Esophagus (tissue), 2 donors: ENCODE results near the gene RRP7A. TPM values are rescaled to one million over a fixed set of nuclear protein-coding genes. Genes with fewer than 3 reads are reported as not detected.
A peak's percentile ranks its signal among the peaks of the same experiment; 100 is the strongest.
"Not testable (repeated sequence)": the region's sequence is repeated elsewhere in the genome, so short reads cannot be mapped to it uniquely, and the experiment has no call there.

Experiments used
- H3K27ac ChIP-seq, 2 donors: one replicate each; pipeline ENCODE4 v1.5.1; 2013; ENCODE audit warnings: low read depth in 2 of 2, mild to moderate bottlenecking in 2 of 2, inconsistent platforms in 1 of 2, low read length in 1 of 2, moderate library complexity in 1 of 2
- H3K27me3 ChIP-seq, 2 donors: one replicate each; pipeline ENCODE4 v1.6.1; 2013; ENCODE audit warnings: low read length in 2 of 2, control low read depth in 1 of 2, mild to moderate bottlenecking in 1 of 2; ENCODE audit not compliant: insufficient read depth in 2 of 2, control insufficient read depth in 1 of 2
- H3K36me3 ChIP-seq, 2 donors: one replicate each; pipeline ENCODE4 v1.6.1; 2013; ENCODE audit warnings: low read length in 1 of 2; ENCODE audit not compliant: control insufficient read depth in 2 of 2, insufficient read depth in 2 of 2
- H3K4me1 ChIP-seq, 2 donors: one replicate each; pipeline ENCODE4 v1.6.1; 2013; ENCODE audit warnings: low read length in 1 of 2; ENCODE audit not compliant: control insufficient read depth in 2 of 2, insufficient read depth in 2 of 2
- H3K4me3 ChIP-seq, 2 donors: one replicate each; pipeline ENCODE4 v1.5.1; 2013; ENCODE audit warnings: low read length in 2 of 2, mild to moderate bottlenecking in 2 of 2, low read depth in 1 of 2, moderate library complexity in 1 of 2
- H3K9me3 ChIP-seq, 2 donors: one replicate each; pipeline ENCODE4 v1.6.1; 2013; ENCODE audit warnings: mild to moderate bottlenecking in 2 of 2, low read depth in 1 of 2, low read length in 1 of 2, moderate library complexity in 1 of 2; ENCODE audit not compliant: control insufficient read depth in 2 of 2, insufficient read depth in 1 of 2
- WGBS, 2 donors: extraction: QIAGEN DNeasy Blood & Tissue Kit; methylation state at CpG; one replicate each; pipeline ENCODE4 v1.1.7; 2013; 5-methylcytosine and 5-hydroxymethylcytosine counted together
- polyA plus RNA-seq, 2 donors: library from polyadenylated mRNA; stranded (reverse); fragments of 200-250 nt; gene quantifications; one replicate each; pipeline ENCODE4 v1.2.3, GENCODE V29; 2013
- donor health status: healthy with polysubstance abuse.
- donor health status: Bipolar disorder and iron deficiency.

RRP7A gene
- polyA plus RNA-seq, 2 donors, result 8.8 to 19.0 TPM

DNA sequence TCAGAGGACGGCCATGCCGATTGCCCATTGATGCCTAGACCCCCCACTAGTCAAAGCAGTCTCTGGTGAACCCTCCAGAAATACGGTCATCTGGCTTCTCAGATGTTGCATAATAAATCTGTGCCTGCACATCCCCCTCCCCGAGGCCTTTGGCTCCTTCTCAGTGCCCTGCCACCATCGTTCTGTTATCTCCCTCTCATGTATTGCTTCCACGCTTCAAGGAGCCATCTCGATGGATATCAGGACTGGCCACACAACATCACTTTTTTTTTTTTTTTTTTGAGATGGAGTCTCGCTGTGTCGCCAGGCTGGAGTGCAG lies 1.6 kb upstream of the RRP7A start:
- Histone ChIP-seq H3K9me3 (no peaks in the 10 kb centered on the region), H3K27ac (no peak overlapping the region), H3K27me3 (no peaks in the 10 kb centered on the region), H3K36me3 (peaks cover 0 to 2% of the 10 kb centered on the region in 2 donors), H3K4me3 (no peak overlapping the region), H3K4me1 (peaks cover 0 to 3% of the 10 kb centered on the region in 2 donors)
- WGBS, 2 donors, result 91 to 92% methylated on average over 9 of the region's 9 CpGs

DNA sequence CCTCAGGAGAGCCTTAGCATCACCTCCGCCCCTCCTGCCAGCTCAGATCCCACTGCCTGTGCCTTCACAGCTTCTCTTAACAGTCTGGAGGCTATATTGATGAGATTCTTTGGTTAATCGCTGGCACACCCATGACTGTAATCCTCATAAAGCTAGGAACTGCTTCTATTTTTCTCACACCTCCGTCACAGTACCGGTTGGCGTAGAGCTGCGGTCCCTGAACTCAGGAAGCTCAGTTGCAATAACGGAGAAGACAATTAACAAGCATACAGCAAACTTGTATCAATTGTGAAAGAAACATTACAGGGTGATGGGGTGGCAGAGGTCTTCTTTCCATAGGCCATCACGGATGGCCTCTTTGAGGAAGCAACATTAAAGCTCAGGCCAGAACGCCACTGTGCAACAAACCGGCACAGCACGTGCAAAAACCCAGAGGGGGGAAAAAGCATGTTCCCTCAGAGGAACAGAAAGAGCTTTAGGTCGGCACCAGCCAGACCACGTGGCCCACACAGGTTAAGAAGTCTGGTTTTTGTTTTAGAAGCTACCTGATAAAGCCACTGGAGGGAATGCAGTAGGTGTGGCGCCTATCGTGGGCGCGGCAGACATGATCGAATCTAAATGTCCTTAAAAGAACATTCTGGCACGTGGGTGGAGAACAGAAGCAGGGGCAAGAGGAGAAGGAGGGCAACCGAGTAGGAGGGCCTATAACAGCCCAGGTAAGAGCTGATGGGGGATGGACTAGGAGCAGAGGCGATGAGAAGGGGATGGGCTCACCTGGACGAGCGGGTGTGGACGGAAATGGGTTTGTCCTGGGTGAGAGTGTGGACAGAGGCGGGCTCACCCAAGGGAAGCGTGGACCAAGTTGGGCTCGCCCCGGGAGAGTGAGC lies 715 bp downstream of the RRP7A start:
- not testable (repeated sequence) for H3K9me3 ChIP-seq, H3K4me1 ChIP-seq, H3K27me3 ChIP-seq
- H3K27ac ChIP-seq, result peak overlapping the region in 1 of 2 donors; percentile 68
- H3K36me3 ChIP-seq, result peaks cover 0 to 15% of the 10 kb centered on the region in 2 donors
- WGBS, 2 donors, result 12 to 38% methylated on average over 6 to 19 of the region's 28 CpGs
- H3K4me3 ChIP-seq, result peak overlapping the region; percentile 64 to 96

DNA sequence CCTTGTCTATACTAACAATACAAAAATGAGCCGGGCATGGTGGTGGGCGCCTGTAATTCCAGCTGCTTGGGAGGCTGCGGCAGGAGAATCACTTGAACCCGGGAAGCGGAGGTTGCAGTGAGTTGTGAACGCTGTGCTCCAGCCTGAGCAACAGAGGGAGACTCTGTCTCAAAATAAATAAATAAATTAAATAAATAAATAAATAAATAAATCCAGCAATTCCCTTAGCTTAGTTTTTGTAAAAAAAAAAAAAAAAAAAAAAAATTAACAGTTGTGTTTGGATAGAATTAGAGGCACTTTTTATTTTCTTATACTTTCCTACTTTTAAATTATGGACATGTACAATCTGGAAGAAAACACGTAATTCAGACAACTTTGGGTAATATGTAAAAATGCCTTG lies 2.5 kb downstream of the RRP7A start:
- not testable (repeated sequence) for H3K4me1 ChIP-seq, H3K9me3 ChIP-seq, H3K4me3 ChIP-seq, H3K27ac ChIP-seq, H3K27me3 ChIP-seq
- 96 to 97% methylated on average over 7 of the region's 7 CpGs for WGBS, 2 donors
- peaks cover 0 to 18% of the 10 kb centered on the region in 2 donors for H3K36me3 ChIP-seq

DNA sequence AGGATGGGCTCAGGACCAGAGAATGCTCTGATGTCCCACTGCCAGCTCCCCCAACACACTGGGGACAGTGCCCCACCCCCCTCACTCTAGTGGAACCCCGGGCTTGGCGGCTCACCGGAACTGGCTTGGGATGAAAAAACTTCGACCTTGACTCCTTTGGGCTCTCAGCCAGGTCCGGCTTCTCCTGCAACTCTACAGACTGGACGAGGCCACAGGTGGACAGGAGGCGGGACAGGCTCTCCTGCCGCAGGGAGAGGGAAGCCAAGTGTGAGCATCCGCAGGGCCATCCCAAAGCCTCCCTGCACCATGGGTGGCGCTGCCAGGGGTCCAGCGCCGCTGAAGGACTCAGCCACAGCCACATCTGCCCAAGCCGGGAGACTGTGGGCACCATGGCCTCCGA lies 3.7 kb downstream of the RRP7A start:
- Histone ChIP-seq H3K9me3 (no peaks in the 10 kb centered on the region), H3K4me1 (peaks cover 0 to 3% of the 10 kb centered on the region in 2 donors), H3K27me3 (no peaks in the 10 kb centered on the region), H3K4me3 (no peak overlapping the region), H3K27ac (no peak overlapping the region), H3K36me3 (peaks cover 0 to 22% of the 10 kb centered on the region in 2 donors)
- 73 to 78% methylated on average over 13 to 14 of the region's 14 CpGs for WGBS, 2 donors

DNA sequence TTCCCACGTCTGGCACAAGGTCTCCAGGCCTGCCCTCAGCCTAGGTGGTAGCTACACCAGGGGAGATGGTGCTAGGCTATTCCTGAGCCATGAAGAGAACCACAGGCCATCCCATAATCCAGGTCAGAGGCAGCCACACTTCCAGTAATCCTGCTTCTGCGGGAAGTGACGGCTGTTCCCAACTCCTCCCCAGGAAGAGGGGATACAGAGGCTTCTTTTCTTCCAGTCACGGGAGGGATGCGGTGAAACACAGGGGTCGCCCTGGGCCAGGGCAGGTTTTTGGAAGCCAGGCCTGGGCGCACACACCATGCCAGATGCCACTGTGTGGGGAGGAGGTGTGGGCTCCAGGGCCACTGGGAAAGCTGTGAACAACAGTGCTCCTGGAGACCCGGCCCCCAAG lies 4.3 kb downstream of the RRP7A start:
- not testable (repeated sequence) for H3K4me3 ChIP-seq, H3K27ac ChIP-seq, H3K27me3 ChIP-seq, H3K9me3 ChIP-seq, H3K4me1 ChIP-seq
- WGBS, 2 donors, result 91 to 92% methylated on average over 6 to 7 of the region's 8 CpGs
- H3K36me3 ChIP-seq, result peaks cover 0 to 22% of the 10 kb centered on the region in 2 donors

DNA sequence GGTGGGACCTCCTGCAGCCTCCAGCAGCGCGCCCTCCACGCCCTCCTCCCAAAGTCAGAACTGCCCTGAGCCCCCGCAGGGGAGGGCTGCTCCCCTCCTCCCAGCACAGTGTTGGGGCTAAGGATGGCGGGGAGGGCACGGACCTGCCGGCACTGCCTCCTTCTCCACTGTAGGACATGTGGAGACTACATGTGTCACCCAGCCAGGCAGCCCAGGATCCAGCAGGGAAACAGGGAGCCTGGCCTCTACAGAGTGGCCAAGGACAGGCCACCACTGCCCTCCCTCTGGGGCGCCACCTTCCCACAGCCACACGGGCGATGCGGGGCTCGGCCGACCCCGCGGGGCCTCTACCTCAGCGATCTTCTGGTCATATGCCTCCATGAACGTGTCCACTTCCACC lies 5.3 kb downstream of the RRP7A start:
- 86 to 92% methylated on average over 2 to 17 of the region's 17 CpGs for WGBS, 2 donors
- H3K4me1 ChIP-seq, H3K4me3 ChIP-seq, H3K27ac ChIP-seq, H3K9me3 ChIP-seq, H3K27me3 ChIP-seq: not testable (repeated sequence)
- H3K36me3 ChIP-seq, result peaks cover 0 to 22% of the 10 kb centered on the region in 2 donors

DNA sequence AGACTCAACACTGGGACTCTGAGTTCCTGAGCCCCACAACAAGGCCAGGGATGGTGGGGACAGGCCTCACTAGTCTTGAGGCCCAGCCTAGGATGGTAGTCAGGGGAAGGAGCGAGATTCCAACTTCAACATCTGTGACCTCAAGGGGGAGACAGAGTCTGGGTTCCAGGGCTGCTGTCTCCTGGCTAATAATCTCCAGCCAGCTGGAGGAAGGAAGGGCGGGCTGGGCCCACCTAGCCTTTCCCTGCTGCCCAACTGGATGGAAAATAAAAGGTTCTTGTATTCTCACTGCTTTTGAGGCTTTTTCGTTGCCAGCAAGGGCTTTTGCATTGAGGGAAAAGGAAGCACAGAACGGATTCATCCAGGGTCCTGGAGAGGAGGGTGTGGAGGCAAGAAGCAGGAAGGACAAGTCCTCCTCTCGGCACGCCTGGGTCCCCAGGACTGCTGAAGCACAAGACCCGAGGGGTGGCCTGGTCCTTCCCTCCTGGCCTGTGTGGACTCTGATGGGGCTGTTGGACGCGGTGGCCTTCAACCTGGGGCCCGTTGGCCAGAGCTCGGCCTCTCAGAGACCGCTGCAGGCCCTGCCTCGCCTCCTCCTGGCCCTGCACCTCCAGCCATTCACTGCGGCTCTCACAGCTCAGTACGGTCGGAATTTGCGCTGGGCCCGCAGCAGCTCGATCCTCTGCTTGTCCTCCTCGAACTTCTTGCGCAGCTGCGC lies 7.2 kb downstream of the RRP7A start:
- not testable (repeated sequence) for H3K4me1 ChIP-seq, H3K4me3 ChIP-seq, H3K27me3 ChIP-seq, H3K27ac ChIP-seq, H3K9me3 ChIP-seq
- H3K36me3 ChIP-seq, result peaks cover 0 to 22% of the 10 kb centered on the region in 2 donors
- 70 to 82% methylated on average over 12 to 22 of the region's 22 CpGs for WGBS, 2 donors

DNA sequence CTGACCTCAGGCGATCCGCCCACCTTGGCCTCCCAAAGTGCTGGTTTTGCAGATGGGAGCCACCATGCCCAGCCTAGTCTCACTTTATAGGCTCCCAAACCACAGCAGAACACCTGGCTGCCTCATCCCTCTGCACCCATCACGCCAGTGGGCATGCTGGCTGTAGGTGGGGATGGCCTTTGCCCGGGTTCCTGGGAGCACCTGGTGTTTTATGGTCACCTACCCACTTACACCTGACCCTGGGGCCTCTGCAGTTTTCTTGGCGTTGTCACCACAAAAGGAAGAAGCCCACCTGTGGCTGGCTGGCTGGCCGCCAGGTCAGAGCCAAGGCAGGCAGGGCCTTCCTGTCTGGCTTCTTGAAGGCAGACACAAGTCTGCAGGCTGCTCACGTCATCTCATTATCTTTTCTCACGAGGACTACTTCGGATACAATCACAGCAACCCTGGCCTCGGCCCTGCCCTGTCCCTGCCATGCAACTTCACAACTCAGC lies 8.2 kb downstream of the RRP7A start:
- Histone ChIP-seq H3K27ac (peak overlapping the region in 1 of 2 donors; percentile 1), H3K9me3 (no peaks in the 10 kb centered on the region), H3K27me3 (no peaks in the 10 kb centered on the region), H3K4me3 (no peak overlapping the region), H3K4me1 (no peaks in the 10 kb centered on the region), H3K36me3 (peaks cover 0 to 20% of the 10 kb centered on the region in 2 donors)
- WGBS, 2 donors, result 74 to 75% methylated on average over 10 of the region's 10 CpGs

DNA sequence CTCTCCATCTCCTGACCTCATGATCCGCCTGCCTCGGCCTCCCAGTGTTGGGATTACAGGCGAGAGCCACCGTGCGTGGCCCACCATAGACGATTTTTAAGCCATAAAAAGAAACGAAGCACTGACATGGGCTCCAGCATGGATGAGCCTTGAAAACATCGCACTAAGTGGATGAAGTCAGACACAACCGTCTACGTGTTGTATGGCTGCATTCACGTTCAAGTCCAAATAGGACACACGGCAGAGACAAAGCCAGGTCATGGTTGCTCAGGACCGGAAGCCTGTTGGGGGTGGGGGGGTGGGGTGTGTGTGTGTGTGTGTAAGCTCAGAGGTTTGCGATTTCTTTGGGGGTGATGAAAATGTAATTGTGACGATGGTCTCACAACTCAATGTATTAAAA lies 10.0 kb downstream of the RRP7A start:
- Histone ChIP-seq H3K4me1 (no peaks in the 10 kb centered on the region), H3K27ac (no peak overlapping the region), H3K27me3 (no peaks in the 10 kb centered on the region), H3K4me3 (no peak overlapping the region), H3K36me3 (peaks cover 0 to 12% of the 10 kb centered on the region in 2 donors), H3K9me3 (no peaks in the 10 kb centered on the region)
- 68 to 80% methylated on average over 15 of the region's 15 CpGs for WGBS, 2 donors
